Measurements from ENCODE around the gene FANK1. TPM values are rescaled to one million over a fixed set of nuclear protein-coding genes. Genes with fewer than 3 reads are reported as not detected.

FANK1 gene
- polyA plus RNA-seq, 3 donors, result 0.20 TPM; not detected in 2

DNA sequence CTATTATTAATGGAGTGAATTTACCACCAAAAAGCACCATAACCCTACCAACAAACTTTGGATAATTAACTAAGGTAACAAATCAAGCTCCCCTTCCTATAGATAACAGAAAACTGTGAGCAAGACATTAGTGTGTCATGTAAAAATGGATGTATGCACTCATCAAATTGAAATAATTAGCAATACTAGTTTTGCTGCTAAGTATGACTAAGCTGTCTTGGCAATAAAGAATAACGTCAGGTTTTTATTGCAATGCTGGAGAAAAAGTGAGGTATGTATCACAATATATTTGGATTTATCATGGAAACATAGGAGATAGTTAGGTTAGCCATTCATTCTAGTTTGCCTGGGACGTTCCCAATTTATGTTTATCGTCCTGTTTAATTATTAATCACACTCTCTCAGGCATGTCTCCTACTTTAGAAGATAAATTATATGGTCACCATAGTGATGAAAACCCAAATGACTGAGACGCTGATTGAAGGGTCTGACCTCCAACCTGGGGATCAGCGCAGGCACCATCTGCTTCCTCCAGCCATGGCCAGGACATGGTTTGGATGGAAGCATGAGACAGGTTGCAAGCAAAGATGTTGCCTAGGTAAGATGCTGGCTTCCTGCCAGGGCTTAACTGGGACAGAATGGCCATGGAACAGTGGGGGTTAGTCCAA lies 125.6 kb downstream of the FANK1 start:
- H3K27ac ChIP-seq (ENCODE audit: low read depth in 1 of 2, low read length in 2 of 2), result no peak overlapping the region
- Mint-ChIP-seq H3K4me3 (no peak overlapping the region), H3K27me3 (ENCODE audit: low read depth in 3 of 3) (peaks cover 2% of the 10 kb centered on the region in 3 donors), H3K36me3 (no peaks in the 10 kb centered on the region), H3K4me1 (no peaks in the 10 kb centered on the region), H3K9me3 (peaks cover 0 to 16% (median 2%) of the 10 kb centered on the region in 7 donors), H3K27ac (no peak overlapping the region)
- no peaks in the 10 kb centered on the region for H4K20me1 ChIP-seq (ENCODE audit: insufficient read depth, low read length)
- no peaks in the 10 kb centered on the region for H3K4me1 ChIP-seq (ENCODE audit: control insufficient read depth in 1 of 2, insufficient read depth in 2 of 2, low read length in 2 of 2)
- no CpG with 5 or more reads among the region's 5 CpGs for WGBS (ENCODE audit: insufficient coverage)
- H3K79me2 ChIP-seq (ENCODE audit: insufficient read depth, low read length), result no peaks in the 10 kb centered on the region
- no peak overlapping the region for H3K4me2 ChIP-seq (replicated peaks; ENCODE audit: extremely low read depth, low read length, poor library complexity, severe bottlenecking)
- H3K4me3 ChIP-seq (replicated peaks in 1 of 3; ENCODE audit: low read depth in 2 of 3, low read length in 3 of 3), result no peak overlapping the region
- TF ChIP-seq, protein P1, sequence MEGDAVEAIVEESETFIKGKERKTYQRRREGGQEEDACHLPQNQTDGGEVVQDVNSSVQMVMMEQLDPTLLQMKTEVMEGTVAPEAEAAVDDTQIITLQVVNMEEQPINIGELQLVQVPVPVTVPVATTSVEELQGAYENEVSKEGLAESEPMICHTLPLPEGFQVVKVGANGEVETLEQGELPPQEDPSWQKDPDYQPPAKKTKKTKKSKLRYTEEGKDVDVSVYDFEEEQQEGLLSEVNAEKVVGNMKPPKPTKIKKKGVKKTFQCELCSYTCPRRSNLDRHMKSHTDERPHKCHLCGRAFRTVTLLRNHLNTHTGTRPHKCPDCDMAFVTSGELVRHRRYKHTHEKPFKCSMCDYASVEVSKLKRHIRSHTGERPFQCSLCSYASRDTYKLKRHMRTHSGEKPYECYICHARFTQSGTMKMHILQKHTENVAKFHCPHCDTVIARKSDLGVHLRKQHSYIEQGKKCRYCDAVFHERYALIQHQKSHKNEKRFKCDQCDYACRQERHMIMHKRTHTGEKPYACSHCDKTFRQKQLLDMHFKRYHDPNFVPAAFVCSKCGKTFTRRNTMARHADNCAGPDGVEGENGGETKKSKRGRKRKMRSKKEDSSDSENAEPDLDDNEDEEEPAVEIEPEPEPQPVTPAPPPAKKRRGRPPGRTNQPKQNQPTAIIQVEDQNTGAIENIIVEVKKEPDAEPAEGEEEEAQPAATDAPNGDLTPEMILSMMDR (IDR thresholded peaks at IDR 0.05), result no peak
- no peak overlapping the region for H2AFZ ChIP-seq (ENCODE audit: insufficient read depth, low read depth, low read length, poor library complexity, severe bottlenecking)
- H3K27me3 ChIP-seq (ENCODE audit: control insufficient read depth in 2 of 2, insufficient read depth in 2 of 2, low read length in 2 of 2), result no peaks in the 10 kb centered on the region
- no peaks in the 10 kb centered on the region for H3K9me3 ChIP-seq (replicated peaks in 1 of 2; ENCODE audit: control insufficient read depth in 1 of 2, insufficient read depth in 1 of 2, low read length in 2 of 2)
- H3K9ac ChIP-seq (ENCODE audit: insufficient read depth, low read length, poor library complexity, severe bottlenecking), result no peak overlapping the region
- intact Hi-C loops (cut with micrococcal nuclease), result no loop called here
- H3K36me3 ChIP-seq (replicated peaks in 1 of 2; ENCODE audit: control insufficient read depth in 1 of 2, insufficient read depth in 2 of 2, low read length in 2 of 2), result no peaks in the 10 kb centered on the region
- no peak for DNase-seq

DNA sequence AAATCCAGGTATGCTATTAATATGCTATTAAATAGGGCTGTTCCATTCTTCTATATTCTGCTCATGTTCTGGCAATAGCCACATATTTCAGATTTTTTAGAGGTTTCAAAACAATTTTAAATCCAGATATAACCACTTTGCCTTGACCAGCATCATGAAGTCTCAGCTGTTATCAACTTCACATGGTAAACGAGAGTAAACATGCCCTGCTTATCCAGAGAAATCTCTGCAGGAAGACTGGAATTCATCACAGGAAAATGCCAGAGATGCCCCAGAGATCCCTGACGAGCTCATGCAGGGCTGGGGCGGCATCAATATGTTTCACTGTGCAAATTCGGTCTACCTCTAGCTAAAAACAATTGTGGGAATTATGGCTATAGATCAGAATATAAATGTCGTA lies 126.5 kb downstream of the FANK1 start:
- H2AFZ ChIP-seq (ENCODE audit: insufficient read depth, low read depth, low read length, poor library complexity, severe bottlenecking), result no peak overlapping the region
- no peaks in the 10 kb centered on the region for H3K36me3 Mint-ChIP-seq
- 100% methylated on average over 3 of the region's 5 CpGs for WGBS (ENCODE audit: insufficient coverage)
- no peak for DNase-seq
- H4K20me1 ChIP-seq (ENCODE audit: insufficient read depth, low read length), result no peaks in the 10 kb centered on the region
- H3K79me2 ChIP-seq (ENCODE audit: insufficient read depth, low read length), result no peaks in the 10 kb centered on the region
- H3K36me3 ChIP-seq (replicated peaks in 1 of 2; ENCODE audit: control insufficient read depth in 1 of 2, insufficient read depth in 2 of 2, low read length in 2 of 2), result no peaks in the 10 kb centered on the region
- H3K27ac ChIP-seq (ENCODE audit: low read depth in 1 of 2, low read length in 2 of 2), result no peak overlapping the region
- no peak overlapping the region for H3K4me3 ChIP-seq (replicated peaks in 1 of 3; ENCODE audit: low read depth in 2 of 3, low read length in 3 of 3)
- H3K9me3 ChIP-seq (replicated peaks in 1 of 2; ENCODE audit: control insufficient read depth in 1 of 2, insufficient read depth in 1 of 2, low read length in 2 of 2), result no peaks in the 10 kb centered on the region
- H3K4me1 Mint-ChIP-seq, result no peaks in the 10 kb centered on the region
- TF ChIP-seq, protein P1 (IDR thresholded peaks at IDR 0.05), result no peak
- peaks cover 0 to 2% (median 2%) of the 10 kb centered on the region in 3 donors for H3K27me3 Mint-ChIP-seq (ENCODE audit: low read depth in 3 of 3)
- intact Hi-C loops (cut with micrococcal nuclease), result no loop called here
- no peak overlapping the region for H3K4me3 Mint-ChIP-seq
- H3K9ac ChIP-seq (ENCODE audit: insufficient read depth, low read length, poor library complexity, severe bottlenecking), result no peak overlapping the region
- H3K9me3 Mint-ChIP-seq, result peaks cover 0 to 16% (median 2%) of the 10 kb centered on the region in 7 donors
- no peaks in the 10 kb centered on the region for H3K27me3 ChIP-seq (ENCODE audit: control insufficient read depth in 2 of 2, insufficient read depth in 2 of 2, low read length in 2 of 2)
- H3K4me2 ChIP-seq (replicated peaks; ENCODE audit: extremely low read depth, low read length, poor library complexity, severe bottlenecking), result no peak overlapping the region
- no peaks in the 10 kb centered on the region for H3K4me1 ChIP-seq (ENCODE audit: control insufficient read depth in 1 of 2, insufficient read depth in 2 of 2, low read length in 2 of 2)
- H3K27ac Mint-ChIP-seq, result no peak overlapping the region

Measured in CD14-positive monocyte (primary cell).